GM12878 (cell line): Measurements from ENCODE around the gene SLIT1. TPM values are rescaled to one million over a fixed set of nuclear protein-coding genes. Genes with fewer than 3 reads are reported as not detected.

Experiments used
- ATAC-seq: fragments of 200-7000 bp; cut with Tn5 transposase; 3 replicates; pipeline ENCODE4 v1.9.1; 2020; ENCODE audit warnings: mild to moderate bottlenecking, moderate library complexity
- BruUV-seq: library from RNA; stranded (reverse); fragments of 400-500 nt; replicated peaks from 2 replicates; lab custom pipeline; 2021; lab: Mats Ljungman, UMichigan
- CTCF ChIA-PET: fragments of 300-600 bp; sonication (Branson Sonifier 250); formaldehyde crosslinking; extraction: SDS; loops from one replicate; lab custom pipeline; 2021; ENCODE audit warnings: inconsistent platforms; lab: Yijun Ruan, JAX
- POLR2A ChIA-PET: fragments of 350-600 bp; formaldehyde crosslinking; extraction: SDS; loops from one replicate; lab custom pipeline; 2021; ENCODE audit warnings: inconsistent platforms; lab: Charles Lee
- RAD21 ChIA-PET: fragments of 300-600 bp; sonication (Branson Sonifier 250); formaldehyde crosslinking; loops from one replicate; lab custom pipeline; 2023; ENCODE audit warnings: antibody characterized with exemption; ENCODE audit not compliant: unreplicated experiment; lab: Charles Lee
- SMC1A ChIA-PET: fragments of 300-600 bp; sonication (Branson Sonifier 250); formaldehyde crosslinking; loops from one replicate; lab custom pipeline; 2023; ENCODE audit not compliant: unreplicated experiment, uncharacterized antibody; lab: Charles Lee
- DNase-seq: peaks from one replicate; pipeline ENCODE4 v3.0.0-alpha.2; 2011; ENCODE audit warnings: low read depth, low spot score
- FAIRE-seq: peaks from 3 replicates; lab custom pipeline; 2011; peaks lifted over from hg19 to GRCh38; lab: Jason Lieb, UNC
- H2AFZ ChIP-seq: 2 replicates; pipeline ENCODE4 v1.6.0; 2011; ENCODE audit warnings: low read depth, low read length, control low read depth; ENCODE audit not compliant: control insufficient read depth
- H3K27ac ChIP-seq: 2 replicates; pipeline ENCODE4 v1.5.1; 2011; ENCODE audit warnings: control low read depth; ENCODE audit not compliant: control insufficient read depth, insufficient read depth
- H3K27me3 ChIP-seq, 2 experiments: replicated peaks in 1 of 2; 2 replicates each; pipeline versions ENCODE4 v1.6.0 to v1.6.1; 2011; ENCODE audit warnings: low read length in 1 of 2; ENCODE audit not compliant: control insufficient read depth in 2 of 2, insufficient read depth in 2 of 2
- H3K36me3 ChIP-seq, 2 experiments: 2 replicates each; pipeline ENCODE4 v1.5.1; 2011; ENCODE audit warnings: low read length in 1 of 2; ENCODE audit not compliant: control insufficient read depth in 2 of 2, insufficient read depth in 2 of 2
- H3K4me1 ChIP-seq: 2 replicates; pipeline ENCODE4 v1.6.1; 2011; ENCODE audit warnings: mild to moderate bottlenecking, low read length, moderate library complexity, mixed read lengths; ENCODE audit not compliant: control insufficient read depth, insufficient read depth
- H3K4me2 ChIP-seq: 2 replicates; pipeline ENCODE4 v1.6.0; 2011; ENCODE audit warnings: control low read depth; ENCODE audit not compliant: control insufficient read depth, insufficient read depth
- H3K4me3 ChIP-seq: fragments of 200-600 bp; sonication (generic); 2 replicates; pipeline ENCODE4 v1.5.1; 2016
- H3K79me2 ChIP-seq: 2 replicates; pipeline ENCODE4 v1.6.0; 2011; ENCODE audit warnings: low read length; ENCODE audit not compliant: control insufficient read depth, insufficient read depth
- H3K9ac ChIP-seq: 2 replicates; pipeline ENCODE4 v1.8.0; 2011; ENCODE audit warnings: low read length, control low read depth, mixed read lengths; ENCODE audit not compliant: control insufficient read depth, insufficient read depth
- H3K9me3 ChIP-seq: replicated peaks from 3 replicates; pipeline ENCODE4 v1.5.1; 2011; ENCODE audit warnings: mild to moderate bottlenecking, low read length; ENCODE audit not compliant: control insufficient read depth, insufficient read depth
- H4K20me1 ChIP-seq: 2 replicates; pipeline ENCODE4 v1.6.0; 2011; ENCODE audit not compliant: control insufficient read depth, insufficient read depth
- BMI1 ChIP-seq: fragments of 450-650 bp; IDR thresholded peaks from 2 replicates; pipeline ENCODE4 v1.6.1; 2016; ENCODE audit warnings: mild to moderate bottlenecking, moderate library complexity, borderline replicate concordance
- HCFC1 ChIP-seq: fragments of 150-350 bp; IDR thresholded peaks from 2 replicates; pipeline ENCODE4 v1.6.1; 2014; ENCODE audit warnings: low read length
- HDAC2 ChIP-seq: fragments of 200-600 bp; sonication (generic); IDR thresholded peaks from 2 replicates; pipeline ENCODE4 v1.6.1; 2017
- MTA3 ChIP-seq: IDR thresholded peaks from 2 replicates; pipeline ENCODE4 v1.6.1; 2012; ENCODE audit warnings: low read length, inconsistent platforms, borderline replicate concordance
- NFYB ChIP-seq: IDR thresholded peaks from 2 replicates; pipeline ENCODE4 v1.6.1; 2011; ENCODE audit warnings: low read depth, mild to moderate bottlenecking, low read length, improper control_type of control experiment, moderate library complexity; ENCODE audit not compliant: insufficient read depth
- NR2C1 ChIP-seq: fragments of 450-650 bp; IDR thresholded peaks from 2 replicates; pipeline ENCODE4 v1.6.1; 2017; ENCODE audit warnings: antibody characterized with exemption, mild to moderate bottlenecking, moderate library complexity
- PAX5 ChIP-seq: IDR thresholded peaks from 2 replicates; pipeline ENCODE4 v1.6.1; 2011; ENCODE audit warnings: low read depth, low read length, borderline replicate concordance
- RCOR1 ChIP-seq: conservative IDR thresholded peaks from 2 replicates; pipeline ENCODE4 v1.6.1; 2012; ENCODE audit warnings: low read depth, low read length, improper control_type of control experiment
- RUNX3 ChIP-seq: IDR thresholded peaks from 2 replicates; pipeline ENCODE4 v1.6.1; 2012; ENCODE audit warnings: low read length, inconsistent platforms
- SMAD5 ChIP-seq: IDR thresholded peaks from 2 replicates; pipeline ENCODE4 v1.6.1; 2016; ENCODE audit warnings: antibody characterized with exemption, low read depth
- SREBF1 ChIP-seq: IDR thresholded peaks from 2 replicates; pipeline ENCODE4 v1.6.1; 2012; ENCODE audit warnings: mild to moderate bottlenecking, low read length
- SUPT20H ChIP-seq: IDR thresholded peaks from 2 replicates; pipeline ENCODE4 v1.6.1; 2011; ENCODE audit warnings: low read depth, mild to moderate bottlenecking, low read length, moderate library complexity, borderline replicate concordance; ENCODE audit not compliant: control insufficient read depth
- ZNF592 ChIP-seq: fragments of 450-650 bp; IDR thresholded peaks from 2 replicates; pipeline ENCODE4 v1.6.1; 2017; ENCODE audit warnings: mild to moderate bottlenecking, moderate library complexity
- WGBS: methylation state at CpG from one replicate; pipeline ENCODE4 v1.1.6; 2016; ENCODE audit warnings: low lambda C conversion rate; ENCODE audit not compliant: insufficient replicate concordance, insufficient coverage; ENCODE audit errors: missing lambda C conversion rate; 5-methylcytosine and 5-hydroxymethylcytosine counted together
- in situ Hi-C: fragments of 300-500 bp; cut with MboI; formaldehyde crosslinking; loops from 9 replicates; pipeline ENCODE4 v1.14.3; 2018; ENCODE audit warnings: mixed read lengths
- intact Hi-C: fragments of 100-400 bp; cut with micrococcal nuclease; formaldehyde crosslinking; loops from one replicate; pipeline ENCODE4 v1.14.2; 2022; ENCODE audit not compliant: unreplicated experiment
- polyA plus RNA-seq, 11 experiments: library from polyadenylated mRNA; depleted of rRNA in 4 of 11; unstranded in 6 of 11; stranded (reverse) in 5 of 11; fragments of >200 nt; fragmentation: Nextera tagmentation in 4 of 11; fragmentation: Illumina TruSeq in 1 of 11; extraction: Ambion mirVana in 4 of 11; extraction: Trizol in 1 of 11; gene quantifications; 1 replicate in 1 of 11; 2 replicates in 10 of 11; pipeline versions ENCODE4 v1.2.1 to v1.2.3, GENCODE V29; 2011 to 2016; ENCODE audit warnings: inconsistent platforms in 2 of 11, missing spikeins in 2 of 11, low read depth in 1 of 11
- total RNA-seq, 4 experiments: library from RNA; depleted of rRNA in 3 of 4; stranded (reverse); fragments of >200 nt in 3 of 4; fragmentation: Illumina TruSeq in 1 of 4; extraction: Trizol in 1 of 4; gene quantifications; 2 replicates each; pipeline versions ENCODE4 v1.2.1 to v1.2.3, GENCODE V29; 2013 to 2021

The SLIT1 gene
- total and polyA plus RNA-seq, 10 of the 15 experiments (the other 5 are each of a cell fraction or from before 2014, with no cell fraction given), result 0.04 to 0.19 (median 0.06) TPM; not detected in 4

- Histone ChIP-seq H3K4me1 (peaks cover 5% of the 10 kb centered on the region; the same call in 1 of the 2 replicates), H3K4me2 (no peak overlapping the region), H2AFZ (no peak overlapping the region), H3K9ac (no peak overlapping the region), H3K79me2 (no peaks in the 10 kb centered on the region), H3K36me3 (no peaks in the 10 kb centered on the region), H3K27me3 (no peaks in the 10 kb centered on the region; a peak in 2 of 4 replicates), H3K4me3 (no peak overlapping the region), H3K9me3 (no peaks in the 10 kb centered on the region), H4K20me1 (no peaks in the 10 kb centered on the region), H3K27ac (no peak overlapping the region)
- POLR2A ChIA-PET, result no interaction called here
- DNase-seq (no peak), ATAC-seq (no peak), FAIRE-seq (no peak)
- 96% methylated on average over 3 of the region's 3 CpGs for WGBS
- in situ Hi-C loops, result no loop called here
- RAD21 ChIA-PET, result interaction anchor here (2.1 kb wide), 1 partner anchor 265 kb away, joined by 5 read pairs; no protein-coding TSS in a partner anchor
- no TSS peak for BruUV-seq
- no peak for TF ChIP-seq RCOR1
- TF ChIP-seq HDAC2, result no peak
- no peak for TF ChIP-seq SMAD5
- no peak for TF ChIP-seq SREBF1
- no peak for TF ChIP-seq NR2C1
- TF ChIP-seq SUPT20H, result no peak
- TF ChIP-seq NFYB, result no peak
- TF ChIP-seq BMI1, result no peak
- TF ChIP-seq PAX5, result no peak
- TF ChIP-seq HCFC1, result no peak
- no peak for TF ChIP-seq RUNX3
- TF ChIP-seq ZNF592, result no peak
- TF ChIP-seq MTA3, result no peak
- CTCF ChIA-PET, result interaction anchor here (1.0 to 10.3 kb wide), 2 partner anchors 7 to 169 kb away, joined by 3 to 155 read pairs; no protein-coding TSS in a partner anchor
- intact Hi-C loops, result loop anchor here (5.0 to 10.0 kb wide), 2 partner anchors 384 to 652 kb away; no protein-coding TSS in a partner anchor
- SMC1A ChIA-PET, result interaction anchor here (2.1 kb wide), 1 partner anchor 118 kb away, joined by 14 read pairs; no protein-coding TSS in a partner anchor
Measured at GRCh38 chr10:97028832-97029178, 157.0 kb downstream of the SLIT1 start.
